Mucosa of rectum (tissue), 2 donors: ENCODE results near the gene SCYL1.

Source experiments
- H3K27ac ChIP-seq, 2 donors: one replicate each; pipeline ENCODE4 v1.7.0; 2013; ENCODE audit warnings: inconsistent platforms in 2 of 2, low read depth in 2 of 2, low read length in 2 of 2
- H3K27me3 ChIP-seq, 2 donors: one replicate each; pipeline ENCODE4 v1.7.0; 2013; ENCODE audit warnings: low read length in 2 of 2; ENCODE audit not compliant: control insufficient read depth in 2 of 2, insufficient read depth in 2 of 2
- H3K36me3 ChIP-seq, 2 donors: one replicate each; pipeline ENCODE4 v1.7.0; 2013; ENCODE audit warnings: low read length in 2 of 2; ENCODE audit not compliant: control insufficient read depth in 2 of 2, insufficient read depth in 2 of 2
- H3K4me1 ChIP-seq, 2 donors: one replicate each; pipeline ENCODE4 v1.7.0; 2013; ENCODE audit warnings: low read length in 2 of 2, mild to moderate bottlenecking in 1 of 2; ENCODE audit not compliant: control insufficient read depth in 2 of 2, insufficient read depth in 2 of 2
- H3K4me3 ChIP-seq, 2 donors: one replicate each; pipeline ENCODE4 v1.7.0; 2013; ENCODE audit warnings: low read length in 2 of 2
- H3K9ac ChIP-seq, 2 donors: one replicate each; pipeline ENCODE4 v1.7.0; 2013; ENCODE audit warnings: low read length in 2 of 2, low read depth in 1 of 2, mild to moderate bottlenecking in 1 of 2
- H3K9me3 ChIP-seq, 2 donors: one replicate each; pipeline ENCODE4 v1.7.0; 2013; ENCODE audit warnings: low read length in 2 of 2; ENCODE audit not compliant: control insufficient read depth in 2 of 2
- donor health status: healthy.
- donor health status: Normal muscosa, but diverticular disease.

Gene SCYL1

DNA sequence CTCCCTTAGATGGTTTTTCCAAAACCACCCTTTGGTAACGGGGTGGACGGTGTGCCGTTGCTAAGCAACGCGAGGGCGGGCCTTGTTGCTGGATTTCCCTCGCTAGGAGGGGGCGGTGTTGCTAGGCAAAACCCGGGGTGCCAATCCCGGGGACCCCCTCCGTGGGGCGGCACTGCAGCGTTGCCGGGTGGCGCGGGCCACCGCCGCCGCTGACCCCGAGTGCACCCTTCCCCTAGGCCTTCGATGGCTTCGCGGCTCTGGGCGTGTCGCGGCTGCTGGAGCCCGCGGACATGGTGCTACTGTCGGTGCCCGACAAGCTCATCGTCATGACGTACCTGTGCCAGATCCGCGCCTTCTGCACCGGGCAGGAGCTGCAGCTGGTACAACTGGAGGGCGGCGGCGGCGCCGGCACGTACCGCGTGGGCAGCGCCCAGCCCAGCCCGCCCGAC, 59.9 kb downstream of the SCYL1 start:
- no peak overlapping the region for H3K27ac ChIP-seq
- H3K4me1 ChIP-seq = peaks cover 13% of the 10 kb centered on the region in 2 donors
- H3K27me3 ChIP-seq = no peaks in the 10 kb centered on the region

DNA sequence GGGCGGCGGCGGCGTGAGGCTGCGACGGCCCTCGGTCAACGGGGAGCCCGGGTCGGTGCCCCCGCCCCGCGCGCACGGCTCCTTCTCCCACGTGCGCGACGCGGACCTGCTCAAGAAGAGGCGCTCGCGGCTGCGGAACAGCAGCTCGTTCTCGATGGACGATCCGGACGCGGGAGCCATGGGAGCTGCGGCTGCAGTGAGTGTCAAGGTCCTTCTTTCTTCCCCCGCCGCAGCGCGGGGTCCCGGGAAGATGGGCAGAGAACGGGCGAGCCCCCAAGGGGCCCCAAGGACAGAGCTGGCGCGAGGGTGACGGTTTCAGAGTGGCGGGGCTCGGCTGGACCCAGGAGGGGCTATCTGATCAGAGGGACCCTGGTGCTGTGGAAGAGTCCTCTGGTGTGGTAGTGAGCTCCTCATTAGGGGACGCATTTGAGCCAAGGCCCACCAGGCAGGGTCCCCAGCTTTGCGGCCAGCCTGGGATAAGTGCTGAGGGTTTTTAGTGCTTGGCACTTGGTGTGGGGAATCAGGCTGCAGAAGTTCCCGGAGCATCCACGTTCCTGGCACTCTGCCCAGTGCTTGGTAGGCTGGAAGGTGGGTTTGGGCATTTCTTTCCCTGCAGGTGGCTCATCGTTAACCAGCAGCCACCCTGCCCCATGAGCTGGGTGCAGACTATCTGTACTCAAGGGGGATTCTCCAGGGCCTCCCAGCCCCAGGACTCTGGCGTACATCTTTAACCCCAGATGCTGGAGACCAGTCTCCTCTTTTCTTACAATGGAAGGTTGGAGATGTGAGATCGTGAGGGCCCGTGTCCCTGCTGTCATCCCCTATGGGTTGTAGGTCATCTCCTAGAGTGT, 60.7 kb downstream of the SCYL1 start:
- peaks cover 24 to 25% of the 10 kb centered on the region in 2 donors for H3K36me3 ChIP-seq
- H3K9me3 ChIP-seq = no peaks in the 10 kb centered on the region
- no peak overlapping the region for H3K4me3 ChIP-seq
- no peak overlapping the region for H3K9ac ChIP-seq
- peak overlapping the region in 1 of 2 donors; percentile 38 for H3K27ac ChIP-seq
- no peaks in the 10 kb centered on the region for H3K27me3 ChIP-seq
- peaks cover 13% of the 10 kb centered on the region in 2 donors for H3K4me1 ChIP-seq

More for the DNA sequence above, 59.9 kb downstream of the SCYL1 start:
- Histone ChIP-seq H3K36me3 (peaks cover 25 to 27% of the 10 kb centered on the region in 2 donors), H3K4me3 (no peak overlapping the region), H3K9ac (no peak overlapping the region), H3K9me3 (no peaks in the 10 kb centered on the region)

DNA sequence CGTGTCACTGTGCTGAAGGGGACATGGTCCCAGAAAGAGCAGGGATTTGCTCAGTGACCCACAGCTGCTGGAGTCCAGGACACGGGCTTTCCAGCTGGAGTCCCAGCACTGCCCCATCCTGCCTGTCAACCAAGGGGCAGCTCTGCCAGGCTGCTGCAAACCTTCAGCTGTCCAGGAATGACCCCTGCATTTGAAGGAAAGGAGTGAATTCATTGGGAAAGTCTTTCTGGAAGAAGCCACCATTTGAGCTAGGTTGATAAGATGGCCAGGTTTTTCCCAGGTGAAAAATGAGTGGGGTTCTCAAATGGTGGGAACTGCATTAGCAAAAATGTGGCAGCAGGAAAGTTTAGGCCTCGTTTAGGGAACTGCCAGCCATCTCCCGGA, 61.4 kb downstream of the SCYL1 start:
- H3K36me3 ChIP-seq = peaks cover 18 to 20% of the 10 kb centered on the region in 2 donors
- peak overlapping the region in 1 of 2 donors; percentile 38 for H3K27ac ChIP-seq
- H3K4me1 ChIP-seq = peaks cover 13% of the 10 kb centered on the region in 2 donors
- no peaks in the 10 kb centered on the region for H3K9me3 ChIP-seq
- H3K9ac ChIP-seq = no peak overlapping the region
- H3K27me3 ChIP-seq = no peaks in the 10 kb centered on the region
- H3K4me3 ChIP-seq = no peak overlapping the region

DNA sequence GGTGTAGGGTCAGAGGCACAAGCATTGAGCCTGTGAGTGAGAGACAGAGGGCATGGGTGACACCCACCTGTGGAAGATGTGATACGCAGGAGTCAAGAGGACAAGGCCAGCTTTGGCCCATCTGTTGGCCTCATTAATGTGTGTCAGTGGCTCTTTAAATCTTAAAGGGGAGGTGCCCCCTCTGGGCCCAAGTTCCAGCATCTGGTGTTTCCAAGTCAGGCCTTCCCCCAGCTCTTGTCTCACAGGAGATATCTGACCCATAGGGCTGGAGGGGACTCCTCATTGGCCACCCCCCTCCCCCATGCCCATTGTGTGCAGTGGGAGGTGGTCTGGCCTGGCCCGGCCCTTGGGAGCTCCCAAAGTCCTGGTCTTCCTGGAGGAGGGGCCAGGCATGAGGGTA, 61.8 kb downstream of the SCYL1 start:
- peaks cover 13 to 15% of the 10 kb centered on the region in 2 donors for H3K4me1 ChIP-seq
- H3K27ac ChIP-seq = peak overlapping the region; percentile 2 to 38
- H3K9ac ChIP-seq = no peak overlapping the region
- no peak overlapping the region for H3K4me3 ChIP-seq
- no peaks in the 10 kb centered on the region for H3K27me3 ChIP-seq
- no peaks in the 10 kb centered on the region for H3K9me3 ChIP-seq
- H3K36me3 ChIP-seq = peaks cover 17 to 18% of the 10 kb centered on the region in 2 donors
